ENCODE results near the gene ITPA. TPM values are rescaled to one million over a fixed set of nuclear protein-coding genes. Genes with fewer than 3 reads are reported as not detected.
"Not testable (repeated sequence)": the region's sequence is repeated elsewhere in the genome, so short reads cannot be mapped to it uniquely, and the experiment has no call there.

ITPA gene
- polyA plus RNA-seq, 1 experiment, result 35.0 TPM

- CTCF ChIA-PET, result interaction anchor here (1.1 to 1.2 kb wide), 2 partner anchors 9 to 26 kb away, joined by 3 read pairs; partner anchors contain the start of gene ITPA
- no peak for TF ChIP-seq CTCF (IDR thresholded peaks at IDR 0.05; ENCODE audit: insufficient read depth, low read depth, low read length)
- Histone ChIP-seq H3K27me3 (ENCODE audit: control insufficient read depth, insufficient read depth, low read length) (no peaks in the 10 kb centered on the region), H3K36me3 (ENCODE audit: control insufficient read depth, insufficient read depth, low read length) (peaks cover 1% of the 10 kb centered on the region; the same call in 1 of the 2 replicates), H3K4me3 (ENCODE audit: low read depth, low read length) (no peak overlapping the region)
- DNase-seq (ENCODE audit: low read depth), result no peak
- POLR2A ChIA-PET, result interaction anchor here (0.6 kb wide), 1 partner anchor 8 kb away, joined by 3 read pairs; no protein-coding TSS in a partner anchor
Measured at GRCh38 chr20:3183896-3184612, 25.2 kb upstream of the ITPA start.

- DNase-seq (ENCODE audit: low read depth); H3K27me3 ChIP-seq (ENCODE audit: control insufficient read depth, insufficient read depth, low read length); H3K4me3 ChIP-seq (ENCODE audit: low read depth, low read length); CTCF ChIA-PET: not testable (repeated sequence)
- peaks cover 22% of the 10 kb centered on the region for H3K36me3 ChIP-seq (ENCODE audit: control insufficient read depth, insufficient read depth, low read length)
- POLR2A ChIA-PET, result interaction anchor here (0.6 kb wide), 1 partner anchor 22 kb away, joined by 4 read pairs; the partner anchor contains the start of gene ITPA
Measured at GRCh38 chr20:3187861-3188260, 21.4 kb upstream of the ITPA start.

- Histone ChIP-seq H3K27me3 (ENCODE audit: control insufficient read depth, insufficient read depth, low read length) (no peaks in the 10 kb centered on the region), H3K4me3 (ENCODE audit: low read depth, low read length) (no peak overlapping the region), H3K36me3 (ENCODE audit: control insufficient read depth, insufficient read depth, low read length) (peaks cover 27% of the 10 kb centered on the region)
- no peak for DNase-seq (ENCODE audit: low read depth)
- ChIA-PET POLR2A (no interaction called here), CTCF (no interaction called here)
- TF ChIP-seq CTCF (IDR thresholded peaks at IDR 0.05; ENCODE audit: insufficient read depth, low read depth, low read length), result no peak
Measured at GRCh38 chr20:3188823-3189413, 20.4 kb upstream of the ITPA start.

GRCh38 chr20:3189561-3190131 lies 19.7 kb upstream of the ITPA start:
- Histone ChIP-seq H3K27me3 (ENCODE audit: control insufficient read depth, insufficient read depth, low read length) (no peaks in the 10 kb centered on the region), H3K4me3 (ENCODE audit: low read depth, low read length) (no peak overlapping the region), H3K36me3 (ENCODE audit: control insufficient read depth, insufficient read depth, low read length) (peaks cover 32% of the 10 kb centered on the region)
- TF ChIP-seq CTCF (IDR thresholded peaks at IDR 0.05; ENCODE audit: insufficient read depth, low read depth, low read length), result no peak
- CTCF ChIA-PET, result no interaction called here
- no peak for DNase-seq (ENCODE audit: low read depth)
- POLR2A ChIA-PET, result no interaction called here

- CTCF ChIA-PET, result interaction anchor here (0.6 kb wide), 1 partner anchor 592 kb away, joined by 3 read pairs; no protein-coding TSS in a partner anchor
- H3K36me3 ChIP-seq (ENCODE audit: control insufficient read depth, insufficient read depth, low read length), result peaks cover 41% of the 10 kb centered on the region
- POLR2A ChIA-PET, result no interaction called here
- H3K4me3 ChIP-seq (ENCODE audit: low read depth, low read length), result no peak overlapping the region
- DNase-seq (ENCODE audit: low read depth), result no peak
- H3K27me3 ChIP-seq (ENCODE audit: control insufficient read depth, insufficient read depth, low read length), result no peaks in the 10 kb centered on the region
- TF ChIP-seq CTCF (IDR thresholded peaks at IDR 0.05; ENCODE audit: insufficient read depth, low read depth, low read length), result no peak
Measured at GRCh38 chr20:3190681-3191111, 18.6 kb upstream of the ITPA start.

Data from BJ (cell line).